GM18858 (cell line): Measurements from ENCODE around the gene PXDC1.
"Not testable (repeated sequence)": the region's sequence is repeated elsewhere in the genome, so short reads cannot be mapped to it uniquely, and the experiment has no call there.

Source experiments
- ATAC-seq: cut with Tn5 transposase; IDR thresholded peaks from one replicate; pipeline ENCODE4 v1.9.1; 2021; ENCODE audit not compliant: unreplicated experiment

Gene PXDC1

GRCh38 chr6:3734023-3734422 is 17.5 kb downstream of the PXDC1 start:
- no peak for ATAC-seq

GRCh38 chr6:3733321-3733925 is 18.1 kb downstream of the PXDC1 start:
- ATAC-seq, result no peak

DNA sequence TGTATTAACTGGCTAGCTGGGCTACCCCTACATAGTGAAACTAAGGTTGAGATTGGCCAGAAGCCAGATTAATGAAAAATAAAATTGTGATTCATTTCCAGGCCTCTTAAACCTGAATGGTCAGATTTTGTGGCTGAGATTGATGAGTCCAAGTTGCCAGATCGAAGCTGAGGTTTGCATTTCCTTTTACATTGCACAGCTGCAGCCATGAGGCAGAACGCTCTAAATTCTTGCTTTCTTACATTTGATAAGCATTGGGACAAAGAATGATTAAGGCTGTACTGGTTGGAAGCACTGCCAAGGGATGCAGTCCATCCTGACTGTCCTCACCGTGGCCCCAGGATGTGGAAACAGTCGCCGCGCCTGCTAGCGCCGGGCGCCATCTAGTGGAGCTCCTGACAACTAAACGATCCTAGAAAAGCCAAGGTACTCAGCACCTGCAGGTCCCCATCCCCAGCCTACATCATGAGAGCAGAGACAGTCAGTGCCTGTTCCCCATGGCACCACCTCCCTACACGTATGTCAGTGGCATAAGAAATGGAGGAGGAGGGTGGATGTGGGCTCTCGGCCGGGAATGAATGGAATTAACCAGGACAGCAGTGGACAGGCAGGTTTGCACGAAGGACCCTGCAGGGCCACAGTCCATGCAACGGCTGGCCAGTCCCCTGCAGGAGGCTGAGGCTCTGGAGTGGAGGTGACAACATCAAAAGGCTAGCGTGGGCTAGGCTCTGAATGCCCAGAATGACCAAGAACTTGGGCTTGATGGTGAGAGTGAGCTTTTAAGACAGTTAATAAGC is 19.0 kb downstream of the PXDC1 start:
- no peak for ATAC-seq

DNA sequence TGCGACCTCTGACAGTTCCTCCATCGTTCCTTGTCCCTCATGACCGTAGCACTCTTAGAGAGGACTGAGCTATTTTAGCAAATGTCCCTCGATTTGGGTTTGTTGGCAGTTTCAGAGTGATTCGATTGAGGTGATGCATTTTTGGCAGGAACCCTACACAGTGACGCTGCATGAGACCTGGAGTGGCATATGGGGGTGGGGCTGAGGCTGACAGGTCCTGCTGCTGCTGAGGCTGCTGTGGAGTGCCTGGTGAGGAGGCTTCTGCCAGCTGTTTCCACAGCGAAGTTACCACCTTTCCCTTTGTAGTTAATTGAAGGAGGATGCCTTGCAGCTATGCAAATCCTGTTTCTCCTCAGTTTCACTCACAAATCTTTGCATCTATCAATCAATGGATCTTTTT is 19.8 kb downstream of the PXDC1 start:
- no peak for ATAC-seq

DNA sequence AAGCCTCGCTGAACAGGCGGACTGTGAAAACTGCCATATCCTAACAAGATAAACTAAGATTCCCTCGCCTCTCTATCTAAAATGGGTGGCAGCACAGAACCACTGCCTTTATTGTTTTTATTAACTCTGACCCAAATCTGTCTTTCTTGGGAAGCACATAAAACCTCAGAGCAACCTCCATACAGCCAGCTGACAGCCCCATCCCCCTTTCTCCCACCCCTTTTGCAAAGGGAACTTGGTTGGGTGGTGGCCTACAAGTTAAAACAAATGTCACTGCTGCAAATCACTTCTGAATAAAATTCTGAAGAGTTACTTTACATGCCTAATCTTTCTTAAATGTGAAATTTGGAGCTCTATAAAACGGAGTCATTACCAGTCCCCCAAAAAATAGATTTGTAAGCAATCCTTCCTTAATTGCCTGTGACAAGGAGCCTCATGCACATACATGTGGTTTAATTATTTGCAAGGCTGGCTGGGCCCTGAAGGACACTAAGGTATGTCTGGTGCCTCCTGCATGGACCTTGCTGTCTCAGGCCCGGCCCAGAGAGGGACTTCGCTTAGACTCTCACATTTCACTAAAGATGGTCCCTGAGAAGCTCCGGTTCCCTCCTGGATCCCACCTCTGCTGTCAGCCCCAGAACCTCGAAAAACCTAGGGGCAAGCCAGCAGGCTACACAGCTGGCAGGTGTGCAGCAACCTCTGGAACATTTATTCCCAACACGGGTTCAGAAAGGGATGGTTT is 21.7 kb downstream of the PXDC1 start:
- no peak for ATAC-seq

- ATAC-seq, result no peak
Measured at GRCh38 chr6:3727593-3728108, 23.9 kb downstream of the PXDC1 start.

- no peak for ATAC-seq
Measured at GRCh38 chr6:3727036-3727435, 24.5 kb downstream of the PXDC1 start.

GRCh38 chr6:3726421-3726820 is 25.1 kb downstream of the PXDC1 start:
- no peak for ATAC-seq

DNA sequence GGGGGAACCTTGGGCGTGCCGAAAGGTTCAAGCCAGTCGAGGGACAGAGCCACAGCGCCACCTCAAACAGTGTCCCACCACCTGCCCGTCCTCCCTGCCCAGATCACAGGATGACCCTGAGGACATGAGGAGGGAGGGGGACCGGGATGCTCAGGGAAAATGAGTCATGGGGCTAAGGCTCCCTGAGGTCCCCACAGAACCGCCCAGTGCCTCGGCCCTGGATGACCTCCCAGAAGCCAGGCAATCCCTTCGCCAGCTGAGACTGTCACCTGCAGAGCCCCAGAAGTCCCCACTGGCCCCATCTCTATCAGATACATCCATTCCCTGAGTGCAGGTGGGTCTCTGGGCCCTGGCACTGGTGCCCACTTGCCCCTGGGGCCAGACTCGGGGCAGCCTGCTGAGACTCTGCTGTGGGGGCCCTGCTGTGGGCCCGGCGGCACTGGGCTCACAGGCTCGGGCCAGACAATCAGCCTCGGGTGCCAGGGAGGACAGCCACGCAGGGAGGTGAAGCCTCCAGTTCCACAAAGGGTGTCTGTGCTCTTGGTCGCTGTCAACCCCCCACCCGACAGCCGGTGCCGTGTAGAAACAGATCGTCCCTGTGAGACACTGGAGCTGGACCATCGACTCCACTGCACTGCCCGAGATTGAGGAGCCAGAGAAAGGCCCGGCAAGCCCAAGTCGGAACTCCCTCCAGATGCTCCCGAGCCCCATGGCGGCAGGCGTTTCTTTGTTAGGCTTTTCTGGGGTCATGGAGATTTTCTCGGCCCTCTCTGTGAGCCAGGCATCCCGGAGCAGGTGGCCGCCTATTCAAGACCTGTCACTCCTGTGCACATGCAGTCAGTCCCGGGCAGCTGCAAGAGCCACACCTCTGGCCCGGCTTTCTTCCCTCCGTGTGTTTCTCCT is 26.1 kb downstream of the PXDC1 start:
- ATAC-seq, result no peak

DNA sequence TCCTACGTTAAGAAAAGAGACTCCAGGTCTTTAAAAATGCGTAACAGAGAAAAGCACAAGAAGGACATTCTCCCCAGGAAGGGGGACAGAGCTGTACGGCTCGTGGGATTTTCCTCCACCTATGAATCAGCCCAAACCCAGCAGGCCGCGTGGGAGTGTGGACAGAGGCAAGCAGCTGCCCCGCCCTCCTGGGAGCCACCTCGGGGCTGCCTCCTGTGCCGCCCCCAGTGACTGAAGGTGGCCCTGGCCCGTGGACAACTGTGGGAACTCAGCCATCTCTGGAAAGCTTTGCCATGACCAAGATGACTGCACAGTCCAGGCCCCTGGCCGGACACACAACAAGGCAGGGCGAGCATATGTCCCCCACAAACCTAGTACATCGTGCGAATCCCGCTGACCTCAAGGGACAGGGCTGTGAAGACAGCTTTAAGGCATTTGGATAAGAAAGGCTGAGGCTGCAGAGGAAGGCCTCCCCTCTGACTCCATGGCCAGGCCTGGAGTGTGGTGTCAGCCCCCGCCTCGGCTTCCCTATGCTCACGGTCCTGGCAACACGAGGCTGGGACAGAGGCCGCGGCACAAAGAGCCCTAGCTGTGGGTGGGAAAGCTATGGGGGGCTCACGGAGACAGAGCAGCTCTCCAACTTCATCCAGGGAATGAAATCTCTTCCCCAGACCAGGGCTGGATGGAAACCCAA is 26.9 kb downstream of the PXDC1 start:
- no peak for ATAC-seq

- no peak for ATAC-seq
Measured at GRCh38 chr6:3723966-3724365, 27.5 kb downstream of the PXDC1 start.

GRCh38 chr6:3723251-3723650 is 28.3 kb downstream of the PXDC1 start:
- no peak for ATAC-seq

GRCh38 chr6:3722785-3723184 is 28.7 kb downstream of the PXDC1 start:
- no peak for ATAC-seq

- ATAC-seq, result no peak
Measured at GRCh38 chr6:3721810-3722621, 29.5 kb downstream of the PXDC1 start.

DNA sequence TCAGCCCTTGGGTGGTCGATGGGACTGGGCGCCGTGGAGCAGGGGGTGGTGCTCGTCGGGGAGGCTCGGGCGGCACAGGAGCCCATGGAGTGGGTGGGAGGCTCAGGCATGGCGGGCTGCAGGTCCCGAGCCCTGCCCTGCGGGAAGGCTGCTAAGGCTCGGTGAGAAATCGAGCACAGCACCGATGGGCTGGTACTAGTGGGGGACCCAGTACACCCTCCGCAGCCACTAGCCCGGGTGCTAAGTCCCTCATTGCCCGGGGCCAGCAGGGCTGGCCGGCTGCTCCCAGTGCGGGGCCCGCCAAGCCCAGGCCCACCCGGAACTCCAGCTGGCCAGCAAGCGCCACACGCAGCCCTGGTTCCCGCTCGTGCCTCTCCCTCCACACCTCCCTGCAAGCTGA is 30.7 kb downstream of the PXDC1 start:
- not testable (repeated sequence) for ATAC-seq

- ATAC-seq, result no peak
Measured at GRCh38 chr6:3719462-3720308, 31.8 kb downstream of the PXDC1 start.

GRCh38 chr6:3718407-3718806 is 33.1 kb downstream of the PXDC1 start:
- ATAC-seq, result no peak

DNA sequence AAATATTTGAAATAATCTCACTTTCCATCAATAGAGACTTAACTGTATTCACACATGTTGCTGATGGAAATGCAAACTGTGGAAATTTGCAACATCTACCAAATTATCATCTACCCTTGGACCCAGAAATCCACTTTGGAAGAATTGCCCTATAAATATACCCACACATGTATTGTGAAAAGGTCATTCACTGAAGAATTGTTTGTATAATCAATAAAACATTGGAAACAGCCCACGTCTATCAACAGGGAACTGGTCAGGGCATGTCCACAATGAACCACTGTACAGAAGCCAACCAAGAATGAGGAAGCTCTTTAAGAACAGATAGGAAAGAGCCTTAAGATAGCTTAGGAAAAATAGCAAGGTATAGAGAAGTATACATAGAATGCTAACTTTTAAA is 36.2 kb downstream of the PXDC1 start:
- ATAC-seq, result no peak
